ENCODE data around the gene SHROOM2.

The SHROOM2 gene

DNA sequence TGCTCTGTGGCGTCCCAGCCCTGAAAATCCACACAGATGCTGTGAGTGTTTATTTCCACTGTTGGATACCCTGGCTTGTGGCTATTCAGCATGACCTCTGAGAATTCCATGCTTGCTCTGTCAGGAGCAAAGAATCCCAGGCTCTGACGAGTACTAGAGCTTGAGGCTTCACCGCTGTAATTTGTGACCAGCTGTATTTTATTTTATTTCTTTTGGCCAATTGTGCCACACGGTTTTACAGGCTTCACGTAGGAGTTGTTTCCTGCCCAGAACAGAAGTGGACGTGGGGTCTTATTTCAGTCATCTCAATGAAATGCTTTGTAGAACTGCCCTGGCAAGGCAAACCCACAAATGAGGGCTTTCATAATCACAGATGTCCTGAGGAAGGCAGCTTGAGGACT is 111.5 kb downstream of the SHROOM2 start:
- ChIA-PET POLR2A (no interaction called here), CTCF (no interaction called here)
- H3K4me1 ChIP-seq (ENCODE audit: control insufficient read depth, insufficient read depth, low read length) = no peaks in the 10 kb centered on the region
- no peak overlapping the region for H3K4me3 ChIP-seq (ENCODE audit: low read depth, low read length)
- H3K36me3 ChIP-seq (ENCODE audit: control insufficient read depth in 2 of 2, insufficient read depth in 1 of 2, low read length in 2 of 2) = peaks cover 0 to 24% of the 10 kb centered on the region in 2 experiments; a peak in 1 of 3 replicates
- TF ChIP-seq, protein P1, sequence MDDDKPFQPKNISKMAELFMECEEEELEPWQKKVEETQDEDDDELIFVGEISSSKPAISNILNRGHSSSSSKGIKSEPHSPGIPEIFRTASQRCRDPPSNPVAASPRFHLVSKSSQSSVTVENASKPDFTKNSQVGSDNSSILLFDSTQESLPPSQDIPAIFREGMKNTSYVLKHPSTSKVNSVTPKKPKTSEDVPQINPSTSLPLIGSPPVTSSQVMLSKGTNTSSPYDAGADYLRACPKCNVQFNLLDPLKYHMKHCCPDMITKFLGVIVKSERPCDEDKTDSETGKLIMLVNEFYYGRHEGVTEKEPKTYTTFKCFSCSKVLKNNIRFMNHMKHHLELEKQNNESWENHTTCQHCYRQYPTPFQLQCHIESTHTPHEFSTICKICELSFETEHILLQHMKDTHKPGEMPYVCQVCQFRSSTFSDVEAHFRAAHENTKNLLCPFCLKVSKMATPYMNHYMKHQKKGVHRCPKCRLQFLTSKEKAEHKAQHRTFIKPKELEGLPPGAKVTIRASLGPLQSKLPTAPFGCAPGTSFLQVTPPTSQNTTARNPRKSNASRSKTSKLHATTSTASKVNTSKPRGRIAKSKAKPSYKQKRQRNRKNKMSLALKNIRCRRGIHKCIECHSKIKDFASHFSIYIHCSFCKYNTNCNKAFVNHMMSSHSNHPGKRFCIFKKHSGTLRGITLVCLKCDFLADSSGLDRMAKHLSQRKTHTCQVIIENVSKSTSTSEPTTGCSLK (tag by site-specific recombination; IDR thresholded peaks at IDR 0.05) = no peak
- TF ChIP-seq KLF10 (tag by site-specific recombination; IDR thresholded peaks at IDR 0.05) = no peak
- no peak for TF ChIP-seq KLF7 (tag by site-specific recombination; IDR thresholded peaks at IDR 0.05; ENCODE audit: borderline replicate concordance)
- TF ChIP-seq ZNF510 (tag by site-specific recombination; IDR thresholded peaks at IDR 0.05; ENCODE audit: insufficient replicate concordance) = no peak
- TF ChIP-seq ZNF114 (tag by site-specific recombination; IDR thresholded peaks at IDR 0.05) = no peak
- no peak for TF ChIP-seq HOXC10 (CRISPR knock-in tag; IDR thresholded peaks at IDR 0.05)
- TF ChIP-seq ZNF292 (tag by site-specific recombination; IDR thresholded peaks at IDR 0.05; ENCODE audit: borderline replicate concordance, low read depth) = no peak
- TF ChIP-seq ZNF366 (tag by site-specific recombination; conservative IDR thresholded peaks at IDR 0.05) = no peak
- no peak for TF ChIP-seq GLI2 (tag by site-specific recombination; IDR thresholded peaks at IDR 0.05; ENCODE audit: borderline replicate concordance, low read depth)
- TF ChIP-seq SCRT2 (tag by site-specific recombination; IDR thresholded peaks at IDR 0.05) = no peak
- TF ChIP-seq SETDB1 (IDR thresholded peaks at IDR 0.05; ENCODE audit: insufficient read length, low read length) = no peak
- no peak for TF ChIP-seq ZNF350 (tag by site-specific recombination; IDR thresholded peaks at IDR 0.05)
- no peak for TF ChIP-seq ZNF747 (tag by site-specific recombination; IDR thresholded peaks at IDR 0.05)
- no peak for TF ChIP-seq ZNF146 (tag by site-specific recombination; IDR thresholded peaks at IDR 0.05)
- no peak overlapping the region for H3K27ac ChIP-seq (ENCODE audit: extremely low read depth, low read depth, low read length)
- H3K9me3 ChIP-seq (ENCODE audit: control insufficient read depth, insufficient read depth, low read depth, low read length) = no peaks in the 10 kb centered on the region

DNA sequence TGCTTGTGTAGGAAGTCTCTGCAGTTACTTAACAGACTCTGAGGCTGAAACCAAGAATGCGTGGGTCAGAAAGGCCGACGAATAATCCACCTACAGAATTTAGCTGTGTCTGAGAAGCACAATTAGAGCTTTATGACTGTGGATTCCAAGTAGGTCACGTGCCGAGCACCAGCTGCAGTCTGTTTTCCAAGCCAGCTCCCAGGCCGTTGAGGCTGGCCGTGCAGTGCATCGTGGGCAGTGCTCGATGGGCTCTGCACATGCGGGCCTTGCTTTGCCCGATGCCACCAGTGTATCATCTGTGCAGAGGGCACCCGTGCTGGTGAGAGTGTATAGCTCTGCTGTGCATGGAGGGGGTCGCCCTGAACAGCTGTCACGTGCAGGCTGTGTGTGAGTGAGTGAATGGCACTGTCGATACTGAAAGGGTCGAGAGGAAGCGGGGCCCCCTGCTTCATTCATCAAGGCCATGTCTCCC is 113.4 kb downstream of the SHROOM2 start:
- POLR2A ChIA-PET = no interaction called here
- Histone ChIP-seq H3K4me3 (ENCODE audit: low read depth, low read length) (no peak overlapping the region), H3K27ac (ENCODE audit: extremely low read depth, low read depth, low read length) (no peak overlapping the region), H3K4me1 (ENCODE audit: control insufficient read depth, insufficient read depth, low read length) (no peaks in the 10 kb centered on the region), H3K9me3 (ENCODE audit: control insufficient read depth, insufficient read depth, low read depth, low read length) (no peaks in the 10 kb centered on the region), H3K36me3 (ENCODE audit: control insufficient read depth in 2 of 2, insufficient read depth in 1 of 2, low read length in 2 of 2) (peaks cover 0 to 19% of the 10 kb centered on the region in 2 experiments; a peak in 1 of 3 replicates)
- CTCF ChIA-PET = interaction anchor here (0.9 kb wide), 1 partner anchor 14 kb away, joined by 3 read pairs; no protein-coding TSS in a partner anchor
- TF ChIP-seq ZNF521 (tag by site-specific recombination; IDR thresholded peaks at IDR 0.05) = no peak
- TF ChIP-seq ZNF830 (tag by site-specific recombination; IDR thresholded peaks at IDR 0.05; ENCODE audit: low read depth) = no peak
- TF ChIP-seq ZFP3 (tag by site-specific recombination; IDR thresholded peaks at IDR 0.05; ENCODE audit: low read depth) = no peak
- TF ChIP-seq OSR2 (tag by site-specific recombination; IDR thresholded peaks at IDR 0.05) = no peak
- TF ChIP-seq MEIS1 (CRISPR knock-in tag; IDR thresholded peaks at IDR 0.05; ENCODE audit: borderline replicate concordance) = no peak
- TF ChIP-seq, protein P2, sequence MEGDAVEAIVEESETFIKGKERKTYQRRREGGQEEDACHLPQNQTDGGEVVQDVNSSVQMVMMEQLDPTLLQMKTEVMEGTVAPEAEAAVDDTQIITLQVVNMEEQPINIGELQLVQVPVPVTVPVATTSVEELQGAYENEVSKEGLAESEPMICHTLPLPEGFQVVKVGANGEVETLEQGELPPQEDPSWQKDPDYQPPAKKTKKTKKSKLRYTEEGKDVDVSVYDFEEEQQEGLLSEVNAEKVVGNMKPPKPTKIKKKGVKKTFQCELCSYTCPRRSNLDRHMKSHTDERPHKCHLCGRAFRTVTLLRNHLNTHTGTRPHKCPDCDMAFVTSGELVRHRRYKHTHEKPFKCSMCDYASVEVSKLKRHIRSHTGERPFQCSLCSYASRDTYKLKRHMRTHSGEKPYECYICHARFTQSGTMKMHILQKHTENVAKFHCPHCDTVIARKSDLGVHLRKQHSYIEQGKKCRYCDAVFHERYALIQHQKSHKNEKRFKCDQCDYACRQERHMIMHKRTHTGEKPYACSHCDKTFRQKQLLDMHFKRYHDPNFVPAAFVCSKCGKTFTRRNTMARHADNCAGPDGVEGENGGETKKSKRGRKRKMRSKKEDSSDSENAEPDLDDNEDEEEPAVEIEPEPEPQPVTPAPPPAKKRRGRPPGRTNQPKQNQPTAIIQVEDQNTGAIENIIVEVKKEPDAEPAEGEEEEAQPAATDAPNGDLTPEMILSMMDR (tag by site-specific recombination; IDR thresholded peaks at IDR 0.05) = no peak
- TF ChIP-seq, protein P3, sequence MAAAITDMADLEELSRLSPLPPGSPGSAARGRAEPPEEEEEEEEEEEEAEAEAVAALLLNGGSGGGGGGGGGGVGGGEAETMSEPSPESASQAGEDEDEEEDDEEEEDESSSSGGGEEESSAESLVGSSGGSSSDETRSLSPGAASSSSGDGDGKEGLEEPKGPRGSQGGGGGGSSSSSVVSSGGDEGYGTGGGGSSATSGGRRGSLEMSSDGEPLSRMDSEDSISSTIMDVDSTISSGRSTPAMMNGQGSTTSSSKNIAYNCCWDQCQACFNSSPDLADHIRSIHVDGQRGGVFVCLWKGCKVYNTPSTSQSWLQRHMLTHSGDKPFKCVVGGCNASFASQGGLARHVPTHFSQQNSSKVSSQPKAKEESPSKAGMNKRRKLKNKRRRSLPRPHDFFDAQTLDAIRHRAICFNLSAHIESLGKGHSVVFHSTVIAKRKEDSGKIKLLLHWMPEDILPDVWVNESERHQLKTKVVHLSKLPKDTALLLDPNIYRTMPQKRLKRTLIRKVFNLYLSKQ (tag by site-specific recombination; IDR thresholded peaks at IDR 0.05; ENCODE audit: borderline replicate concordance) = no peak
- no peak for TF ChIP-seq ZBTB21 (tag by site-specific recombination; IDR thresholded peaks at IDR 0.05)
- TF ChIP-seq ZNF221 (tag by site-specific recombination; IDR thresholded peaks at IDR 0.05; ENCODE audit: borderline replicate concordance) = no peak
- TF ChIP-seq, protein P4, sequence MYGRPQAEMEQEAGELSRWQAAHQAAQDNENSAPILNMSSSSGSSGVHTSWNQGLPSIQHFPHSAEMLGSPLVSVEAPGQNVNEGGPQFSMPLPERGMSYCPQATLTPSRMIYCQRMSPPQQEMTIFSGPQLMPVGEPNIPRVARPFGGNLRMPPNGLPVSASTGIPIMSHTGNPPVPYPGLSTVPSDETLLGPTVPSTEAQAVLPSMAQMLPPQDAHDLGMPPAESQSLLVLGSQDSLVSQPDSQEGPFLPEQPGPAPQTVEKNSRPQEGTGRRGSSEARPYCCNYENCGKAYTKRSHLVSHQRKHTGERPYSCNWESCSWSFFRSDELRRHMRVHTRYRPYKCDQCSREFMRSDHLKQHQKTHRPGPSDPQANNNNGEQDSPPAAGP (tag by site-specific recombination; IDR thresholded peaks at IDR 0.05) = no peak
- TF ChIP-seq, protein P5, sequence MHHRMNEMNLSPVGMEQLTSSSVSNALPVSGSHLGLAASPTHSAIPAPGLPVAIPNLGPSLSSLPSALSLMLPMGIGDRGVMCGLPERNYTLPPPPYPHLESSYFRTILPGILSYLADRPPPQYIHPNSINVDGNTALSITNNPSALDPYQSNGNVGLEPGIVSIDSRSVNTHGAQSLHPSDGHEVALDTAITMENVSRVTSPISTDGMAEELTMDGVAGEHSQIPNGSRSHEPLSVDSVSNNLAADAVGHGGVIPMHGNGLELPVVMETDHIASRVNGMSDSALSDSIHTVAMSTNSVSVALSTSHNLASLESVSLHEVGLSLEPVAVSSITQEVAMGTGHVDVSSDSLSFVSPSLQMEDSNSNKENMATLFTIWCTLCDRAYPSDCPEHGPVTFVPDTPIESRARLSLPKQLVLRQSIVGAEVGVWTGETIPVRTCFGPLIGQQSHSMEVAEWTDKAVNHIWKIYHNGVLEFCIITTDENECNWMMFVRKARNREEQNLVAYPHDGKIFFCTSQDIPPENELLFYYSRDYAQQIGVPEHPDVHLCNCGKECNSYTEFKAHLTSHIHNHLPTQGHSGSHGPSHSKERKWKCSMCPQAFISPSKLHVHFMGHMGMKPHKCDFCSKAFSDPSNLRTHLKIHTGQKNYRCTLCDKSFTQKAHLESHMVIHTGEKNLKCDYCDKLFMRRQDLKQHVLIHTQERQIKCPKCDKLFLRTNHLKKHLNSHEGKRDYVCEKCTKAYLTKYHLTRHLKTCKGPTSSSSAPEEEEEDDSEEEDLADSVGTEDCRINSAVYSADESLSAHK (tag by site-specific recombination; IDR thresholded peaks at IDR 0.05) = no peak
- TF ChIP-seq, protein P6, sequence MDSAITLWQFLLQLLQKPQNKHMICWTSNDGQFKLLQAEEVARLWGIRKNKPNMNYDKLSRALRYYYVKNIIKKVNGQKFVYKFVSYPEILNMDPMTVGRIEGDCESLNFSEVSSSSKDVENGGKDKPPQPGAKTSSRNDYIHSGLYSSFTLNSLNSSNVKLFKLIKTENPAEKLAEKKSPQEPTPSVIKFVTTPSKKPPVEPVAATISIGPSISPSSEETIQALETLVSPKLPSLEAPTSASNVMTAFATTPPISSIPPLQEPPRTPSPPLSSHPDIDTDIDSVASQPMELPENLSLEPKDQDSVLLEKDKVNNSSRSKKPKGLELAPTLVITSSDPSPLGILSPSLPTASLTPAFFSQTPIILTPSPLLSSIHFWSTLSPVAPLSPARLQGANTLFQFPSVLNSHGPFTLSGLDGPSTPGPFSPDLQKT (IDR thresholded peaks at IDR 0.05; ENCODE audit: borderline replicate concordance, low read depth, low read length) = no peak

Data from HEK293 (cell line).